AG09309 (cell line): ENCODE data around the gene MRPS14.
"Not testable (repeated sequence)": the region's sequence is repeated elsewhere in the genome, so short reads cannot be mapped to it uniquely, and the experiment has no call there.

Experiments used
- DNase-seq: peaks from one replicate; pipeline ENCODE4 v3.0.0-alpha.2; 2010; ENCODE audit warnings: low read depth
- H3K4me3 ChIP-seq: 2 replicates; pipeline ENCODE4 v1.5.1; 2011; ENCODE audit warnings: mild to moderate bottlenecking, low read depth, low read length, moderate library complexity; ENCODE audit not compliant: control insufficient read depth
- TF ChIP-seq, protein P1 (sequence below): IDR thresholded peaks from 2 replicates; pipeline ENCODE4 v1.5.1; 2011; ENCODE audit warnings: mild to moderate bottlenecking, low read depth, low read length, inconsistent platforms; ENCODE audit not compliant: insufficient read depth, control insufficient read depth; ENCODE audit errors: missing control alignments

MRPS14 gene

DNA sequence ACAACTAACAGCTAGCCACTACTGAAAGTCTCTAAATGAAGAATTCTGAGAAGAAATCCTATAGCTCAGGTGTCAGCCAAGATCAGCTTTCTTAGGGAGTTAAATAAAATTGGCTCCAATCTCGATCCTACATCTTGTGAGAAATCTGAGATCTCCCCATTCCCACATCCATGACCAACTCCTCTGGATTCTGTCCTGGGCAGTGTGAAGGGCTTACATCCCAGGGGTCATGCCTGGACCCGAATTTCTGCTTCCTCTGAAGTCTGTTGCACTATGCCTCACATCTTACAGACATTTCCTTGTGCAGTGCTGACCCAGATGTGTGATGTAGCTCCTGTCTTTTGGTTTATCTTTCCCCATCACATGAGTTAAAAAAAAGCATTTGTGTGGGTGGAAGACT is 39.6 kb upstream of the MRPS14 start:
- DNase-seq = no peak
- H3K4me3 ChIP-seq = no peak overlapping the region
- TF ChIP-seq, protein P1, sequence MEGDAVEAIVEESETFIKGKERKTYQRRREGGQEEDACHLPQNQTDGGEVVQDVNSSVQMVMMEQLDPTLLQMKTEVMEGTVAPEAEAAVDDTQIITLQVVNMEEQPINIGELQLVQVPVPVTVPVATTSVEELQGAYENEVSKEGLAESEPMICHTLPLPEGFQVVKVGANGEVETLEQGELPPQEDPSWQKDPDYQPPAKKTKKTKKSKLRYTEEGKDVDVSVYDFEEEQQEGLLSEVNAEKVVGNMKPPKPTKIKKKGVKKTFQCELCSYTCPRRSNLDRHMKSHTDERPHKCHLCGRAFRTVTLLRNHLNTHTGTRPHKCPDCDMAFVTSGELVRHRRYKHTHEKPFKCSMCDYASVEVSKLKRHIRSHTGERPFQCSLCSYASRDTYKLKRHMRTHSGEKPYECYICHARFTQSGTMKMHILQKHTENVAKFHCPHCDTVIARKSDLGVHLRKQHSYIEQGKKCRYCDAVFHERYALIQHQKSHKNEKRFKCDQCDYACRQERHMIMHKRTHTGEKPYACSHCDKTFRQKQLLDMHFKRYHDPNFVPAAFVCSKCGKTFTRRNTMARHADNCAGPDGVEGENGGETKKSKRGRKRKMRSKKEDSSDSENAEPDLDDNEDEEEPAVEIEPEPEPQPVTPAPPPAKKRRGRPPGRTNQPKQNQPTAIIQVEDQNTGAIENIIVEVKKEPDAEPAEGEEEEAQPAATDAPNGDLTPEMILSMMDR = no peak

DNA sequence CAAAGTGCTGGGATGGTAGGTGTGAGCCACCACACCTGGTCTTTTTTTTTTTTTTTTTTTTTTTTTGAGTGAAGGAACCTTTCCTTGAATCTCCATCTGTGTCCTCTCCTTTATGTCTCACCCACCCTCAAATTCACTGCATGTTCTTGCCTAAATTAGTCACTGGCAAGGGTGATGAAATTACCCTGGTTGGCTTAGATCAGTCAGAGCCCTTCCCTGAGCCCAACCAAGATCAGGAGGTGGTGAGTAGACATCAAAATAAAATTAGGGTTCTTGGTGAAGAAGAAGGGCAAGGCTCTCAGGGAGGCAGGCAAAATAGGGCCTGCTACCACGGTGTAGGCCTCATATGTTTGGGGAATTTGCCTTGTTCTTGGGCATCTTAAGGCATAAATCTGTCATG is 39.1 kb upstream of the MRPS14 start:
- H3K4me3 ChIP-seq = no peak overlapping the region
- TF ChIP-seq, protein P1 = no peak
- DNase-seq = no peak

DNA sequence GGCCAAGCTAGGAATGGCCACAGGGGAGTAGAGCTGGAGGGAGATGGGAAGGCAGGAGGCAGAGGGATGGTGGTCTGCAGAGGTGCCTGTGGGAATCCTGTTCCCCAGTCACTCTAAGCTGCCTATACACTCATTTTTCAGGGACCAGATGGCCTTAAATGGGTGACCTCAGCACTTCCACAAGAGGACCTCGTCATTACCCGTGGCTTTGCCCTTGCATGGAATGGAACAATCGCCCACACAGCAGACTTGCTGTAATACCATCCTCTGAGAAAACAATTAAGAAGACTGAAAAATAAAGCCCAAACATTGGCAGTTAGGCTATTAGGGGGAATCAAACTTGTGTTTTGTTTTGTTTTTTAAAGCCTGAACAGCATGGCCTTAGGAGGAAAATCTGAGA is 31.5 kb upstream of the MRPS14 start:
- TF ChIP-seq, protein P1 = no peak
- H3K4me3 ChIP-seq = no peak overlapping the region
- DNase-seq = no peak

- TF ChIP-seq, protein P1 = no peak
- no peak overlapping the region for H3K4me3 ChIP-seq
- no peak for DNase-seq
These were observed 27.8 kb upstream of the MRPS14 start for GRCh38 chr1:175050992-175051391.

DNA sequence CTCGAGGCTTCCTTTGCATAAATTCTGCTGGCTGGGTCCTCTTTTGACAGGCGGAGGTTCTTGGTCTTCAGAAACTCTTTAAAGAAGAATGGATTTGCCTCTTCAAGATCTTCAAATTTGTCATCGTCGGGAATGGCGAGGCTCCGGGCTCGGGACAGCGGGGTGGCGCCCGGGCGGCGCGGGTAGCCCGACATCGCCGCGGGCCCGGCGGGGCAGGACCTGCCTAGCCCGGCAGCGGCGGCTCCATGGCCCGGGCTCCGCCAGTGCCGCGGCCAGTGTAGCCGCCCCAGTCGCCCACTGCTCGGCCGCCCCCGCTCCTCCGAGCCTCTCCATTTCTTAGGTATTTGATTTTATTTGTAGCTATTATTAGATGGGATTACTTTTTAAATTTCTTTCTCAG is 22.3 kb upstream of the MRPS14 start:
- H3K4me3 ChIP-seq = no peak overlapping the region
- TF ChIP-seq, protein P1 = no peak
- DNase-seq = no peak

DNA sequence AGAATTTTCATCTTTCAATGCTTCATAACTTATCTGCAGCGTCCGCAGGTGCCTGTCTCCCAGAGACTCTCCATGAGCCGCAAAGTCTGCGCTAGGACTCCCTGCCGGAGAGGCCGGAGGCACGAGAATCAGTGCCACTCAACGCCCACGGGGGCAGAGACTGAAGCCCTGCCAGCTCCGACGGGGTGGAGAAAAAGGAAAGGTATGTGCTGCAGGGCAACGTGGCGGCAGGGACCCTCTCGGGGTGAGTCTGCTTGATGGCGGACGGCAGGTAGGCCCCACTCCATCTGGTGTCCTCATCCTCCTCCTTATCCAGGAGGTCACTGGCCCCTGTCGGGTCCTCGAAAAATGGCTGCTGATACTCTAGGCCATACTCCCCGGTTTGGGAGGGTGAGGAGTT is 21.9 kb upstream of the MRPS14 start:
- DNase-seq = no peak
- TF ChIP-seq, protein P1 = no peak
- H3K4me3 ChIP-seq = no peak overlapping the region

DNA sequence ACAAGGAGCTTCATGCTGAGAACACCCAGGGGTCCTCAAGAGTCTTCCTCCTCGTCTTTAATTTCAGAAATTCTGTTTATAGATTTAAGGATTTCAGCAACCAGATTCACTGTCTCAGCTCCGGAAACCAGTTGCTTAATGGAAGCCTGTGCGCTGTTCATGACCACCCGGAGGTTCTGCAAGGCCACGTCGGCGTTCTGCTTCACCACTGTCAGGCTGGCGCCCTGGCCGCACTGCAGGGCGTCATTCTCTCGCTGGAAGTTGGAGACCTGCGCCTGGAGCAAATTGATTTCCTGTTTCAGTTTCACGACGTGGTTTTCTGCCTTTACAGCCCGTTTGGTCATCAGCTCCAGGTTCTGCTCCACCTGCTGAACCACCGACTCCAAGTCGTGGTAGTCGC is 21.4 kb upstream of the MRPS14 start:
- DNase-seq, H3K4me3 ChIP-seq: not testable (repeated sequence)
